ENCODE results near the gene UBE2I.

GRCh38 chr16:1309888-1310831 lies 724 bp downstream of the UBE2I start:
- TF ChIP-seq POLR2A (IDR thresholded peaks at IDR 0.05) (no peak), CTCF (IDR thresholded peaks at IDR 0.05) (no peak)

Measured in prostate gland (tissue), 2 donors.